HG02798 (cell line): ENCODE results near the gene LTF.
"Not testable (repeated sequence)": the region's sequence is repeated elsewhere in the genome, so short reads cannot be mapped to it uniquely, and the experiment has no call there.

Experiments used
- ATAC-seq: cut with Tn5 transposase; IDR thresholded peaks from one replicate; pipeline ENCODE4 v1.9.1; 2021; ENCODE audit warnings: mild to moderate bottlenecking; ENCODE audit not compliant: unreplicated experiment, poor library complexity

LTF gene

DNA sequence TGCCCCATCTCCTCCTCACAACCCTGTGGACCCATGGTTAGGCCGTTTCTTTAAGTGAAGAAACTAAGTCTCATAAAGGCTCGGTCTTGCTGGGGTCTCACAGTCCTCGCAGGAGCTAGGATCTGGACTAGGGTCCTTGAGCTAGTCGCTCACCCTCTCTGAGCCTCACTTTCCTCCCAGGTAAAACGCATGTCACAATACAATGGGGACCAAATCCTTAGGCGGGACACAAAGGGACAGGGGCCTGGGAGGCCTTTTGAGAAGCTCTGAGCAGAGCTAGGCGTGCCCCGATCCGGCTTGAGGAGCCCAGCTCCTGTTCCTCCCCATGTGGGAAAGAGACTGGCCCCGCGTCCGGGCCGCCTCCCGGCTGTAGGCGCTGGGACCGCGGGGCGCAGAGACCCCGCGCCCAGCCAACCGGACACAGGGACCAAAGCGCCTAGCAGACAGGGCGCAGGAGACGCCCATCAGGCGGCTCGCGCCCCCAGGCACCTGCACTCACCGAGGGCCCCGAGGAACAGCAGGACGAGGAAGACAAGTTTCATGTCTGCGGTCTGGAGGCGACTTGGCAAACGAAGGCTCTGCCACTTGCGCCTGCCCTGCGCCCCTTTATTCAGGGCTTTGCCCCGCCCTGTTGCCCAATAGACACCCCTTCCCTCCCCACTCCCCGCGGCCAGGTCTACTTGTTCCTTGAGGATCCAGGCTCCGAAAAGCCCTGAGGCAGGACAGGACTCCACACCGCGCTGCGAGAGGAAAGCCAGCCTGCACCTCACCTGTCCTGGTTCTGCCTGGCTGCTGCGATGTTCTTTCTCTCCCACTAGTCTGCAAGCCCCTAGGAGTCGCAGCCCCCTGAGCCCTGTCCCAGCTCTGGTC, at the start of gene LTF:
LTF (minus strand) TSS at position 580 of the 870 bp plus-strand sequence; CDS start at position 542, 38 bp downstream.
- no peak for ATAC-seq

DNA sequence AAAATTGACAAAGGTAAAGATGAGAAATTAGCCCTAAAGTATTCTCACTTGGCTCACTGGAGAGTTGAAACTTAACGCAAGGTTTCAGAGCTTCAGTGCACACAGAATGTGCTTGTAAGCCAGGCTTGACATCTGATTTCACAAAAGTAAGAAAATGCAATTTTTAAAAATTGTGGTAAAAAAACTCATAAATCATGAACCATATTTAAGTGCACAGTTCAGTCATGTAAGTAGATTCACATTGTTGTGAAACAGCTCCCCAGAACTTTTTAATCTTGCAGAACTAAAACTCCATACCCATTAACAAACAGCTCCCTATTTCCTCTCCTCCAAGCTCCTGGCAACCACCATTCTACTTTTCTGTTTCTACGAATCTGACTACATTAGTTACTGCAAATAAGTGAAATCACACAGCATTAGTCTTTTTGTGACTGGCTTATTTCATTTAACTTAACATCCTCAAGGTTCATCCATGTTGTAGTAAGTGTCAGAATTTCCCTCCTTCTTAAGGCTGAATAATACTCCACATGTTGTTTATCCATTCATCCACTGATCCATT, 47.6 kb upstream of the LTF start:
- ATAC-seq, result no peak

- no peak for ATAC-seq
Observed at GRCh38 chr3:46509661-46510187, 45.0 kb upstream of the LTF start.

DNA sequence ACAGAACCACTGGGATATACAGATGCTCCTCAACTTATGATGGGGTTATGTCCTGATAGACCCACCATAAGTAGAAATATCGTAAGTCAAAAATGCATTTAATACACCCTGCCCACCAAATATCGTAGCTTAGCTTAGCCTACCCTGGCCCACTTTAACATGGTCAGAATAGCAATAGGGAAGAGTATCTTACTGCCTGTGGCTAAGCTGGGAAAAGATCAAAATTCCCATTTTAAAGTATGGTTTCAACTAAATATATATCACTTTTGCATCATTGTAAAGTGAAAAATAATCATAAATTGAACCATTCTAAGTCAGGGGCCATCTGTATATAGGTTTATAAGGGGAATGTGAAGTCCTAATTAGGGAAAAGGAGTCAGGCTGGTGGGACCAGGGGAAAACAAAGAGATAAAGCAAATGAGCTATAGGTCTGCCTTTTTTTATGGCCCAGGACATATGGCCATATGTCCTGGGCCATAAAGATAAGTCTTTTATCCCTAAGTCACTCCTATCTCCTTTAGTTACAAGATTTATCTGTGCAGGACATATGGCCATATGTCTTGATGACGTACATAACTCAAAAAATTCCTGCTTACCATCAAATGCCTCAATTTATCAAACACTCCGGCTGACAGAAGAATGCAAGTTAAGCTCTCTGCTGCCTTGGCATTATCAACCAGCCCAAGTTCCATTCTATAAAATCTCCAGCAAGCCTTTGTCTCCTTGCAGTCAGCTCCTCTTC, 44.3 kb upstream of the LTF start:
- ATAC-seq, result no peak

- no peak for ATAC-seq
Observed at GRCh38 chr3:46506526-46506925, 41.8 kb upstream of the LTF start.

- ATAC-seq, result no peak
Observed at GRCh38 chr3:46505953-46506352, 41.2 kb upstream of the LTF start.

GRCh38 chr3:46504789-46505188, 40.1 kb upstream of the LTF start:
- ATAC-seq, result no peak

DNA sequence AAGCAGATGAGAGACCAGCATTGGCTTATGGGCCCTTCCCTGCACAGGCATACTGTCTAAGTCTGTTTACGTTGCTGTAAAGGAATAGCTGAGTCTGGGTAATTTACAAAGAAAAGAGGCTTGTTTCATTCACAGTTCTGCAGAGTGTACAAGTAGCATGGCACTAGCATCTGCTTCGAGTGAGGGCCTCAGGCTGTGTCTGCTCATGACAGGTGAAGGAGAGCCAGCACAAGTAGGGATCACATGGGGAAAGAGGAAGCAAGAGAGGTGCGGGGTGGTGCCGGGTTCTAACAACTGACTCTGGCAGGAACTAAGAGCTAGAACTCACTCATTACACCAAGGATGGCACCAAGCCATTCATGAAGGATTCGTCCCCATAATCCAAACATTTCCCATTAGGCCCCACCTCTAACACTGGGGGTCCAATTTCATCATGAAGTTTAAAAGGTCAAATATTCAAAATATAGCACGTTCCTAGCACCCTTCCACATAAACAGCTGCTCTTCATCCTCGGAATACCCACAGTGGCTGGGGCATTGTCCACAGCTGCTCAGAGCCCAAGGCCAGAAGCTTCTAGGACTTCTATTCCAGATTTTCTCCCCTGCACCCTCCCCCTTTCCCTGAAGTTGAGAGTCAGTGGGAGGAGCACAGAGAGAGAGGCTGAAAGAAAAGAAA, 38.6 kb upstream of the LTF start:
- ATAC-seq, result no peak

DNA sequence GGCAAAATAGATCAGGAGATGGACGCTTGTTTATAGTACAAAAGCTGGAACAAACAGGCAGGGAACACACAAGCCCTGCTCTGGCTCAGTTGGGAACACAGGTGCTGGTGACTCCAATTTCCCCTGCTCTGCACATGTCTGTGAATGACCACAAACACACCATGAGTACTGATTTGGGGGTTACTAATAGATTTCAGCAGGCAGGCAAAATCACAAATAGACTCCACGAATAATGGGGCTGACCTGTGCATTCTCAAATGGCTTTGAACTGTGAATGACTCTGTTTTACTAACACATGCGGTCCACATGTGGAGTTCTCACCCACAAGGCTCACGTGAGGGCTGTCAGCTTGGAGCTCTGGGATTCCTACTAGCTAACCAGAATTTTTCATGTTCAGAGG, 37.0 kb upstream of the LTF start:
- ATAC-seq, result no peak

GRCh38 chr3:46500656-46501635, 36.2 kb upstream of the LTF start:
- ATAC-seq, result no peak

DNA sequence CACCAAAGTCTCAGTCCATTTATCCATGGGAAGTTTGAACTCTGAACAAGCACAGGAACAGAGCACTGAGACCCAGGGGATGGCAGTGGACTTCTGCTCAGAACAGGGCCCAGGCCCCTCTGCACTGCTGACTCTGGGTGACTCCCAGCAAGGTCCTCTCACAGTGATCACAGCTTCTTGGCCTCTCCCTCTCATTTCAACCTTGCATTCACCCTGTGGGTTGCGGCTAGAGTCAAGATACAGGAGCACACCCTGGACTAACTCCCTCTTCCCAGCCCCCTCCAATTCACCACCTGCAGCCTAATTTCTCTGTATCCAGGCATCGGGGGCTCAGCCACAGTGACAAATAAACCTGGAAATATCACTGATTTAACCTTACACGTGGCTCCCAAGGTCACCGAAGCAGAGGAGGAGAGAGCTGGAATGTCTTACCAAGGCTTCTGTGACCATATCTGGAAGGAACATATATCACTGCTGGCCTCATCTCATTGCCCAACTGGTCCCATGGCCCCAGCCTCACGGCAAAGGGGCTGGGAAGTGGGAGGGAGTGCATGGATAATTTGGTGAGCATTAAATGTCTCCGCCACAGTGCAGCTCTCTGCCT, 34.3 kb upstream of the LTF start:
- no peak for ATAC-seq

GRCh38 chr3:46497556-46498265, 33.0 kb upstream of the LTF start, which contains the start of gene RTP3:
Gene RTP3 (plus strand): TSS chr3:46497976. CDS start chr3:46498063, 87 bp downstream.
- ATAC-seq, result no peak

DNA sequence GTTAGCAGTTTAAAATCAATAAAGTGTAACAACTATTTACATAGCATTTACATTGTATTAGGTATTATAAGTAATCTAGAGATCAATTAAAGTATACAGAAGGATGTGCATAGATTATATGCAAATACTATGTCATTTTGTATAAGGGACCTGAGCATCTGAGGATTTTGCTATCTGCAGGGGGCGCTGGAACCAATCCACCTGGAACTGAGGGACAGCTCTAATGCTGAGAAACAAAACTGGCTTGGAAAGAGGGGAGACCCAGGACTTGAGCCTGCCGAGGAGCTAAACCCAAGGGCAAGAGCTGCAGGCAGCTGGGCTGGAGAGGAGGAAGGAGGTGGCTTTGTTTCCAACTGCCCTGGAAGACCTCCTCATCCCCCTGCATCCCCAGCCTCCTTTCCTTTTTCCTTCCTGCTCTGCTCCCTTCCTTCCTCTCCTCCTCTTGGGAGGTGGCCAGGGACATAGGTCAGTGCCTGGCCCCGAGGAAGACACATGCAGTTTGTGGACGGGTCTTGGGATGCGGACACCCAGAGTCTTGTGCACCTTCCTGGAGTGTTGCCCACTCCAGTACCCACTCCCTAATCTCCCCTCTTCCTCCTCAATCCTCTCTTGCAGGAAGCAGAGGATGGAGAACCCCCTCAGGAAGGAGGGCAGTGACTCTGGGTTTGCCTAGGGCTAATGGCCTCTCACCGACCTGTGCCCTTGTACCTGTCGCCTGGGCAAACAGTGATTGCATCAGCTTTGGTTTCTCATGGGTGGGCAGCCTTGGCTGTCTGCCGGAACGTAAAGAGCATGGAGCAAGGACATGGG, 32.2 kb upstream of the LTF start:
- no peak for ATAC-seq

- ATAC-seq, result no peak
Observed at GRCh38 chr3:46495901-46496456, 31.3 kb upstream of the LTF start.

DNA sequence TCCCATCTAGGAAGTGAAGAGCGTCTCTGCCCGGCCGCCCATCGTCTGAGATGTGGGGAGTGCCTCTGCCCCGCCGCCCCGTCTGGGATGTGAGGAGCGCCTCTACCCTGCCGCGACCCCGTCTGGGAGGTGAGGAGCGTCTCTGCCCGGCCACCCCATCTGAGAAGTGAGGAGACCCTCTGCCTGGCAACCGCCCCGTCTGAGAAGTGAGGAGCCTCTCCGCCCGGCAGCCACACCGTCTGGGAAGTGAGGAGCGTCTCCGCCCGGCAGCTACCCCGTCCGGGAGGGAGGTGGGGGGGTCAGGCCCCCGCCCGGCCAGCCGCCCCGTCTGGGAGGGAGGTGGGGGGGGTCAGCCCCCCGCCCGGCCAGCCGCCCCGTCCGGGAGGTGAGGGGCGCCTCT, 29.8 kb upstream of the LTF start:
- ATAC-seq, result not testable (repeated sequence)

GRCh38 chr3:46492890-46493547, 28.3 kb upstream of the LTF start:
- no peak for ATAC-seq
